Progenitor cell of endocrine pancreas (in vitro differentiated cells): ENCODE results near the gene CDH12. TPM values are rescaled to one million over a fixed set of nuclear protein-coding genes. Genes with fewer than 3 reads are reported as not detected.
"Not testable (repeated sequence)": the region's sequence is repeated elsewhere in the genome, so short reads cannot be mapped to it uniquely, and the experiment has no call there.

Source experiments
- DNase-seq: peaks from one replicate; pipeline ENCODE4 v3.0.0; 2021; ENCODE audit warnings: low spot score; ENCODE audit not compliant: unreplicated experiment
- H3K27ac Mint-ChIP-seq: 2 replicates; pipeline ENCODE4 v1.8.0; 2021; ENCODE audit warnings: mild to moderate bottlenecking, moderate library complexity, mixed read lengths
- H3K27me3 Mint-ChIP-seq: 2 replicates; pipeline ENCODE4 v1.8.0; 2021; ENCODE audit warnings: mixed read lengths
- H3K36me3 Mint-ChIP-seq: 2 replicates; pipeline ENCODE4 v1.8.0; 2022; ENCODE audit warnings: mixed read lengths; ENCODE audit not compliant: insufficient read depth
- H3K4me1 Mint-ChIP-seq: 2 replicates; pipeline ENCODE4 v1.8.0; 2021; ENCODE audit warnings: low read depth, mixed read lengths
- H3K4me3 Mint-ChIP-seq: 2 replicates; pipeline ENCODE4 v1.8.0; 2021; ENCODE audit warnings: low read depth, mild to moderate bottlenecking, moderate library complexity, mixed read lengths
- H3K9me3 Mint-ChIP-seq: 2 replicates; pipeline ENCODE4 v1.8.0; 2021; ENCODE audit warnings: low read depth, mixed read lengths
- total RNA-seq: library from RNA; stranded (reverse); gene quantifications from 2 replicates; pipeline ENCODE4 v1.2.1, GENCODE V29; 2021
- TF ChIP-seq, protein P1 (sequence below): fragments of 200-600 bp; sonication (generic); IDR thresholded peaks from one replicate; pipeline ENCODE4 v1.5.0; 2021; ENCODE audit warnings: antibody characterized with exemption, mild to moderate bottlenecking; ENCODE audit not compliant: unreplicated experiment

Gene CDH12
- total RNA-seq, 1 donor from 2014 or later, result 2.8 TPM

DNA sequence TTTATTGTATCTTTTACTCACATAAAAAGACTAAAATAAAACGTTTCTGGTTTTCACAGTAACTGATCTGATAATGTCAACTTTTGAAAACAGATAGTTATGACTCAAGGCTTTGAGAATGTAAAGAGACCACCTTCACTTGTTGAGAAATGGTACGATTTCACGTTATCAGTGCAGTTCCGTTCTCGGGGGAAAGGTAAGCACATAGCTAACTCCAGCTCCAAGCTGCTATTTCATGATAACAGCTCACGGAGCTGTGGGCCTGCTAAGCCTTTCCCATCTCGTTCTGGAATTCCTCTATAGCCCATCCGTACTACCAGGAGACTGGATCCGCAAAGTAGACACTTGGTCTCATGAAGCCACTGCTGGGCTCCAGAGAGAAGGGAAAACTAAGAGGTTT, 701.3 kb downstream of the CDH12 start:
- H3K9me3 Mint-ChIP-seq, H3K4me3 Mint-ChIP-seq, DNase-seq, H3K4me1 Mint-ChIP-seq, H3K36me3 Mint-ChIP-seq, H3K27ac Mint-ChIP-seq, H3K27me3 Mint-ChIP-seq: not testable (repeated sequence)

DNA sequence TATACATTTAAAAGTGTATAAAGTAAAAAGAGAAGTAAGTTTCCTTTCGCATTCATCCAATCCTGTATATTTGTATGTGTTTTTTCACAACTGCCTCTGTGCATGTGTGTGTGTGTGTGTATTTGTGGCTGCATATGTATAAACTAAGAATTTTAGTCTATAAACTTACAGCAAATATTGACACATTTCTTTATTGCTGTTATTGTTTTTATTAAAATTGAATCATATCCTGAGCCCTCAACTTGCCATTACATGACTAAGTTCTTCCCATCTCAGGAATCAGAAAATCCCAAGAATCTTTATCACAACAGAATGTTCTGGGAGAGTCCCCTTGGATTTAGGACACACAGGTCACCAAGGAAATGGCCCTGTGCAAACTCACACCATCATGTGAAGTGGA, 712.7 kb downstream of the CDH12 start:
- H3K9me3 Mint-ChIP-seq, DNase-seq, H3K4me3 Mint-ChIP-seq, H3K27ac Mint-ChIP-seq, H3K4me1 Mint-ChIP-seq, H3K27me3 Mint-ChIP-seq, H3K36me3 Mint-ChIP-seq: not testable (repeated sequence)

DNA sequence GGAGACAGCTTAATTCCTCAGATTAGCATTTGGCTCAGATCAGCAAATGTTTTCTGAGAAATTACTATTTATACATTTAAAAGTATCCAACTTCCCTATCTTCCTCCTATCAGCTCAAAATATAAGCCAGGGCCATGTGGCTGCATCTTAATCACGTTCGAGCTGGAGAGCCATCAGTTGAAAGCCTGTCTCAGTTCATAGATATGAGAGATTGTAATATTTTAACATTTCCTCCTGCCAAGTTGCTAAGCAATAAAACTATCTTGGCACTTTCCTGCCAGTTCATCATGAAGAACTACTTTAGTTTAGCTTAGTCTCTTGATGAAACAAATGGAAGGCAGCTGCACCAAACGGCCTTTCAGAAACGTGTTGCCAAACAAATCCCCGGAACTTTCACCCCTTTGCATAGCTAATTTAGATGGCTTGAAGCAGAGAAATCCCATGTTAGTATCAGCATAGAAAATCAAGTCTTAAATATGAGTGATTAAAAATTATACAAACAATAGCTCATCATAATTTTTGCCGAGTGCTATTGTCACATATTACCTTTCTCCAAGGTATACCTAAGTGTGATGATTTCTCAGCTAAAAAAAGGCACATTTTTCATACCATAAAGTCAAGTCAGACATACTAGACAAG, 713.4 kb downstream of the CDH12 start:
- not testable (repeated sequence) for H3K9me3 Mint-ChIP-seq, H3K36me3 Mint-ChIP-seq, H3K4me3 Mint-ChIP-seq, H3K27ac Mint-ChIP-seq, DNase-seq, H3K4me1 Mint-ChIP-seq, H3K27me3 Mint-ChIP-seq

DNA sequence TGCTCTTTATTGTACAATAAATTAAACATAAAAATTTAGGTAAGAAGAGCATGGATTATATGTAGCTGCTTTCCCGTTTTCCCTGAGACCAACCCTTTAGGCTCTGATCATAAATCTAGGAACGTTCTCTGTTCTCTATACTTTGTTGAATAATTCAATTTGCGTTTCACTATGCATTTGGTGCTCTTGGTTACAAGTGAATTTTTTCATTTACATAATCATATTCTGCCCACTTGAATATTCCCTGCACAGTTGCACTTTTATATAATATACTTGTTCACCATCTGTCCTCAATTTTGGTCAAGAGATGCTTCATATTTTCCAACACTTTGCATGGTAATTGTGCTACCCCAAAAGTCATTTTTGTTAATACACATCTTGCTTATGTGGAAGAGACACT, 741.8 kb downstream of the CDH12 start:
- TF ChIP-seq, protein P1, sequence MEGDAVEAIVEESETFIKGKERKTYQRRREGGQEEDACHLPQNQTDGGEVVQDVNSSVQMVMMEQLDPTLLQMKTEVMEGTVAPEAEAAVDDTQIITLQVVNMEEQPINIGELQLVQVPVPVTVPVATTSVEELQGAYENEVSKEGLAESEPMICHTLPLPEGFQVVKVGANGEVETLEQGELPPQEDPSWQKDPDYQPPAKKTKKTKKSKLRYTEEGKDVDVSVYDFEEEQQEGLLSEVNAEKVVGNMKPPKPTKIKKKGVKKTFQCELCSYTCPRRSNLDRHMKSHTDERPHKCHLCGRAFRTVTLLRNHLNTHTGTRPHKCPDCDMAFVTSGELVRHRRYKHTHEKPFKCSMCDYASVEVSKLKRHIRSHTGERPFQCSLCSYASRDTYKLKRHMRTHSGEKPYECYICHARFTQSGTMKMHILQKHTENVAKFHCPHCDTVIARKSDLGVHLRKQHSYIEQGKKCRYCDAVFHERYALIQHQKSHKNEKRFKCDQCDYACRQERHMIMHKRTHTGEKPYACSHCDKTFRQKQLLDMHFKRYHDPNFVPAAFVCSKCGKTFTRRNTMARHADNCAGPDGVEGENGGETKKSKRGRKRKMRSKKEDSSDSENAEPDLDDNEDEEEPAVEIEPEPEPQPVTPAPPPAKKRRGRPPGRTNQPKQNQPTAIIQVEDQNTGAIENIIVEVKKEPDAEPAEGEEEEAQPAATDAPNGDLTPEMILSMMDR, result no peak
- Mint-ChIP-seq H3K36me3 (no peaks in the 10 kb centered on the region), H3K4me1 (peaks cover 20% of the 10 kb centered on the region), H3K9me3 (no peaks in the 10 kb centered on the region), H3K4me3 (no peak overlapping the region), H3K27ac (no peak overlapping the region), H3K27me3 (peaks cover 62% of the 10 kb centered on the region)
- DNase-seq, result no peak

DNA sequence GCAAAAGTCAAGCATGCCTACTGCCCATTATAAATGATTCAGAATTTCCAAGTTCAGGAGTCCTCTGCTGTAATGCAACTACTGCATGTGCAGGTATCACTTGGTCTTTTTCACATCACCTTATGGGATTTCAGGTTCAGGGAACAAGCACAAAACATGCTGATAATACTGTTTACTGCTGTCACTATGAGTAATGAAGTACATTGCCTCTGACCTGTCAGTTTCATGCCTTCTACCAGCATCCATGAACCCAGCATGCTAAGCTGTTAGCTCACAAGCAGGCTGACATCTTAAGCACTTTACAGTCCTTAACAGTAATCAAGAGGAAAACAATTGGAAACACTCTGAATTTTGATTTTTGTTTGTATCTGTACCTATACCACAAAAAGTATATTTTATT, 743.8 kb downstream of the CDH12 start:
- no peak overlapping the region for H3K4me3 Mint-ChIP-seq
- H3K36me3 Mint-ChIP-seq, result no peaks in the 10 kb centered on the region
- no peaks in the 10 kb centered on the region for H3K9me3 Mint-ChIP-seq
- H3K27ac Mint-ChIP-seq, result no peak overlapping the region
- H3K27me3 Mint-ChIP-seq, result peaks cover 54% of the 10 kb centered on the region
- TF ChIP-seq, protein P1, result no peak
- DNase-seq, result no peak
- H3K4me1 Mint-ChIP-seq, result peaks cover 15% of the 10 kb centered on the region

DNA sequence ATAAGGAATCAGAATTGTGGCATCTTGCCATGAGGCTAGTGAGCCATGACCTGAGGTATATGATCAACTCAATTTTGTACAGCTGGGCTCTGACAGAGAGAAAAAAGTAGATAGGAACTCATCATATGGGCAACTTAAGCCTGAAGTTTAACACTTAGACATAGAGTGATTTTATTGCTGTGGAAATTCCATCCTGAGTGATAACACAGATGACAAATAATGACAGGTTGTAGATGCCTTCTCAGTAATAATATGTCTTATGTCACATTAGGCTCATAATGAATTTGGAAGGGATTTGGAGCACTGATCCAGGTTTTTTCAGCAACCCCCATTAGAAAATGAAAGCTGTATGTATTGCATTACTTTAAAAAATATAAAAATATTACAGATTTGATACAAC, 744.6 kb downstream of the CDH12 start:
- no peaks in the 10 kb centered on the region for H3K9me3 Mint-ChIP-seq
- TF ChIP-seq, protein P1, result no peak
- peaks cover 15% of the 10 kb centered on the region for H3K4me1 Mint-ChIP-seq
- H3K4me3 Mint-ChIP-seq, result no peak overlapping the region
- no peak for DNase-seq
- peaks cover 48% of the 10 kb centered on the region for H3K27me3 Mint-ChIP-seq
- H3K36me3 Mint-ChIP-seq, result no peaks in the 10 kb centered on the region
- no peak overlapping the region for H3K27ac Mint-ChIP-seq

DNA sequence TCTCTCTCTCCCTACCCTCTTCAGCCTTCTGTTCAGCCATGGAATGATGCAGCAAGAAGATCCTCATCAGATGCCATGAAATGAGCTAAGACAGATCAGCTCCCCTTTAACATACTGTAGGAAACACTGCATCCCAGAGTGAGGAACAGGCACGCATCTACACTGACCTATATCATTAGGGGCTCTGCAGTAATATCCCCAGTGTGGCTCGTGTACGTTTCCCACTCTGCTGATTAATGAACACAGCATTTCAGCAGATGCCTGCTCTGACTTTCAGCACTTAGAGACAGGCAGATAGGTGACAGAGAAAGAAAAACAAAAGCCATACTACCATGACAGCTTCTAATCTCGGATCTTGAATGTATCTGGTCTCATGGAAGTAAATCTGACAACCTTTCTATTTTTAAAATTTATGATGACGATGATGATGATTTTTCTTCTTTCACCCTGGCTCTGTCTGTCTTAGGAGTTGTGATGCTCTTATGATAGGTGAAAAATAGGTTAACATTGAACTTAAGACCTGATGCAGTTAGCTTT, 750.3 kb downstream of the CDH12 start:
- no peak overlapping the region for H3K4me3 Mint-ChIP-seq
- H3K27me3 Mint-ChIP-seq, result peaks cover 12% of the 10 kb centered on the region
- H3K9me3 Mint-ChIP-seq, result no peaks in the 10 kb centered on the region
- DNase-seq, result no peak
- no peaks in the 10 kb centered on the region for H3K36me3 Mint-ChIP-seq
- TF ChIP-seq, protein P1, result no peak
- no peaks in the 10 kb centered on the region for H3K4me1 Mint-ChIP-seq
- H3K27ac Mint-ChIP-seq, result no peak overlapping the region
